ENCODE results near the gene ELP4. TPM values are rescaled to one million over a fixed set of nuclear protein-coding genes. Genes with fewer than 3 reads are reported as not detected.

ELP4 gene
- polyA plus RNA-seq, 2 of the 4 experiments (the other 2 are of a cell fraction) = 16.9 to 26.0 TPM

DNA sequence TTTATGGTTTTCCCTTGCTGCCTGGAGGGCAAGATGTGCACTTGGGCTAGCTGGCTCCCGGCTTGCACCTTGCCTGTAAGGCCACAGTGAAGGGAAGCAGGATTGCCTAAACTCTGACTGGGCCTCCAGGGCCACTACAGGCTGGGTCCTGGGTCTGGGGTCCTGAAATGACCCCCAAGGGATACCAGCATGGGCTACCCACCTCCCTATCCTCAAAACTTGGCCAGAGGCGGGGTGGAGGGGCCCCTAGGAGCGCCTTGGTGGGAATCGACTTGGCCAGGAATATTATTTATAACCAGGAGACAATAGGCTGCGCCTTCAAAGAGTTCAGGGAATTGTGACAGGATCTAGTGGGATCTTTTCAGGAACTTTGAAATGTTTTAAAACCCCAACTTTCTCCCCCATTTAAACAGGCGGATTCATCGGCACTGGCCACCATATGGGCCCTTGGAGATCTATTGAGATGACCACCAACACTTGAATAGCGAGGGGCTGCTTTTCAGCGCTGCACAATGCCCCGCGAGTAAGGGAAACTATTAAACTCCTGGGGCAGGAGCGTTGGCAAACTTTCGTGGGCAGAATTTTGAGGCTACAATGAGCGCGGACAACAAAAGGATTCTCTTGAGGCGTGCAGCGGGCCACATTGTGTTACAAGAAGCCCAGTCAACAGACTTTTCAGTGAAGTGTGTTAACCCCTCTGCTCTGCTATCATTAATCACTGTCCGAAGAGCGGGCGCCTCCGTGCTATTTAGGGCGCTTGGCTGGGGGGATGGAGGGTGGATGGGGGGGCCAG, 286.3 kb downstream of the ELP4 start (continued):
- TF ChIP-seq, protein P1, sequence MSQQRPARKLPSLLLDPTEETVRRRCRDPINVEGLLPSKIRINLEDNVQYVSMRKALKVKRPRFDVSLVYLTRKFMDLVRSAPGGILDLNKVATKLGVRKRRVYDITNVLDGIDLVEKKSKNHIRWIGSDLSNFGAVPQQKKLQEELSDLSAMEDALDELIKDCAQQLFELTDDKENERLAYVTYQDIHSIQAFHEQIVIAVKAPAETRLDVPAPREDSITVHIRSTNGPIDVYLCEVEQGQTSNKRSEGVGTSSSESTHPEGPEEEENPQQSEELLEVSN (IDR thresholded peaks at IDR 0.05; ENCODE audit: borderline replicate concordance, low read depth) = no peak

DNA sequence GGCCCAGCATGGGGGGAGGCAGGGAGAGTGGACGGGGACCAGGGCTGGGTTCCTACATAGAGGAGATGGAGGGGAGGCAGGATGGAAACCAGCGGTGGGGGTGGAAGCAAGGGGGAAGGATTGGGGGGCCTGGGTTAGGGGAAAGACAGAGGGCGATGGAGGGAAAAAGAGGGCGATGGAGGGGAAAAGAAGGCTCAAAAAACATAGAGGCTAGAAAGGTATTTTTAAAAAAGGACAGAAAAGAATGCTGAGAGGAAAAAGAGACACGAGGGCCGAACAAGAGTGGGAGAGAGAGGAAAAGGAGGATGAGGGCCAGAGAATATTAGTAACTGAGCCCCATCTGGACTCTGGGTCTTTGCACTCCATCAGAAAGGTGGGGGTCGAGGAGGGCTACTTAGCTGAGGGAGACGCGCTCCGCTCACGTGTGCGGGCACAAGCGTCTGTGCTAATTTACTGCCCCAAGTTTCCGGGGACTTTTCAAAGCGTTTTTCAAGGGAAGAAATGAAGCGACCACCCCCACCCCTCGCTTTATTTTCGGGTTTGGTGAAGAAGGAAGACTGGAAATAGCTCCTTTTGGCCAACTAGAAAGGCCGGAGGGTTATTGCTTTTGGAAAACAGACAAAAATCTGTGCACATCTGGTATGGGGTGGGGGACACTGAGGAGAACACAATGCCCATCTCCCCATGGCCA, 287.1 kb downstream of the ELP4 start:
- CTCF ChIA-PET = no interaction called here
- TF ChIP-seq CEBPB (IDR thresholded peaks at IDR 0.05) (no peak), FOXS1 (CRISPR knock-in tag; IDR thresholded peaks at IDR 0.05) (no peak), RNF2 (IDR thresholded peaks at IDR 0.05; ENCODE audit: borderline replicate concordance, low read depth) (no peak), ZSCAN20 (CRISPR knock-in tag; IDR thresholded peaks at IDR 0.05) (no peak), EHF (CRISPR knock-in tag; IDR thresholded peaks at IDR 0.05) (no peak), KDM1A (IDR thresholded peaks at IDR 0.05; ENCODE audit: low read depth) (no peak)
- TF ChIP-seq, protein P2, sequence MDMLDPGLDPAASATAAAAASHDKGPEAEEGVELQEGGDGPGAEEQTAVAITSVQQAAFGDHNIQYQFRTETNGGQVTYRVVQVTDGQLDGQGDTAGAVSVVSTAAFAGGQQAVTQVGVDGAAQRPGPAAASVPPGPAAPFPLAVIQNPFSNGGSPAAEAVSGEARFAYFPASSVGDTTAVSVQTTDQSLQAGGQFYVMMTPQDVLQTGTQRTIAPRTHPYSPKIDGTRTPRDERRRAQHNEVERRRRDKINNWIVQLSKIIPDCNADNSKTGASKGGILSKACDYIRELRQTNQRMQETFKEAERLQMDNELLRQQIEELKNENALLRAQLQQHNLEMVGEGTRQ (IDR thresholded peaks at IDR 0.05) = no peak
- no peak overlapping the region for H3K27ac ChIP-seq
- POLR2A ChIA-PET = no interaction called here
- H3K4me2 ChIP-seq = no peak overlapping the region
- H3K4me3 ChIP-seq = no peak overlapping the region
- DNase-seq (ENCODE audit: low read depth in 1 of 2, low spot score in 1 of 2) (no peak), ATAC-seq (no peak), FAIRE-seq (no peak)
- H3K9me3 ChIP-seq = no peaks in the 10 kb centered on the region
- H3K4me1 ChIP-seq = no peaks in the 10 kb centered on the region
- 70% methylated on average over 18 of the region's 19 CpGs for WGBS (ENCODE audit: missing lambda C conversion rate)

DNA sequence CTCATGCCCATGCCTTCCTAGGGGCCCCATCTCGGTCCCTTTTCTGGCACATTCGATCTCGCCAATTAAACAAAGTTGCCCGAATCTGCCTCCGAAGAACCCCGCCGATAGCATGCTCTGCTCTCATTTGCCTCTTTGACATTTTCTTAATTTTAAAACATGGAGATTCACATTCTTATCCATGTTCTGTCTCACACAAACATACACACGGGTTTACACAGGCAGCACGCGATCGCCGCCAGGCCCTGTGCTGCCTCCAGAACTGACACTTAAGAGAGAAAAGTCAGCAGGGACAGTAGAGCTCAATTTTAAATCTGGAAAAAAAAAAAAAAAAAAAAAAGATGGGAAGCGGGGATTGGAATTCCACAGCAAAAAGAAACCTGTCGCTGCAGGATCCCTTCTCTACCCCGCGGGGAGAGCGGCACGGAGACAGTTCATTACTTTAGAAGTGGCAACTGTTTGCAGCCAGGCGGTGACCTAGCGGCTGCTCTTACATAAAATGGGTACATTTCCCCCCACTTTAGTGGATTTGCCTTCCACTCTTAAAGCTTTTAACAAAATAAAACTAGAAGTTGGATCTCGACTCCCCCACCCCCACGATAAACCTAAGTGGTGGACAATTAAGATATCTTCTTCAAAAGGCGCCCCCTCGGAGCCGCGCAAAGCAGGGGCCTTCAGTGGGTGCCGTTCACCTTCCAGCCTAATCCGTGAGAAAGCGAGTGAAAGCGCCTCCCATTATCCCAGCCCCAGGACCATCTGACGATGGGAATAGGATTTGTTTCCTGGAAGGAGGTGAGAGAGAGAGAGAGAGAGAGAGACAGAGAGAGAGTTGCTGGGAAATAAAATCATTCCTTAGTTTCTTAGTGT, 287.9 kb downstream of the ELP4 start:
- no peak for ATAC-seq
- CTCF ChIA-PET = no interaction called here
- no peak overlapping the region for H3K4me2 ChIP-seq

More for the DNA sequence above, 287.9 kb downstream of the ELP4 start:
- POLR2A ChIA-PET = no interaction called here
- 81% methylated on average over 31 of the region's 31 CpGs for WGBS (ENCODE audit: missing lambda C conversion rate)
- H3K27ac ChIP-seq = no peak overlapping the region
- H3K4me3 ChIP-seq = no peak overlapping the region
- TF ChIP-seq POLR2A (IDR thresholded peaks at IDR 0.05; ENCODE audit: low read length) (no peak), RAD21 (conservative IDR thresholded peaks at IDR 0.05 in 1 of 2, IDR thresholded peaks at IDR 0.05 in 1 of 2) (no peak), EP300 (IDR thresholded peaks at IDR 0.05) (no peak), ELK1 (IDR thresholded peaks at IDR 0.05; ENCODE audit: low read depth, low read length) (no peak), JUNB (IDR thresholded peaks at IDR 0.05) (no peak)
- TF ChIP-seq, protein P3, sequence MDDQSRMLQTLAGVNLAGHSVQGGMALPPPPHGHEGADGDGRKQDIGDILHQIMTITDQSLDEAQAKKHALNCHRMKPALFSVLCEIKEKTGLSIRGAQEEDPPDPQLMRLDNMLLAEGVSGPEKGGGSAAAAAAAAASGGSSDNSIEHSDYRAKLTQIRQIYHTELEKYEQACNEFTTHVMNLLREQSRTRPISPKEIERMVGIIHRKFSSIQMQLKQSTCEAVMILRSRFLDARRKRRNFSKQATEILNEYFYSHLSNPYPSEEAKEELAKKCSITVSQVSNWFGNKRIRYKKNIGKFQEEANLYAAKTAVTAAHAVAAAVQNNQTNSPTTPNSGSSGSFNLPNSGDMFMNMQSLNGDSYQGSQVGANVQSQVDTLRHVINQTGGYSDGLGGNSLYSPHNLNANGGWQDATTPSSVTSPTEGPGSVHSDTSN (IDR thresholded peaks at IDR 0.05) = no peak
- TF ChIP-seq, protein P4, sequence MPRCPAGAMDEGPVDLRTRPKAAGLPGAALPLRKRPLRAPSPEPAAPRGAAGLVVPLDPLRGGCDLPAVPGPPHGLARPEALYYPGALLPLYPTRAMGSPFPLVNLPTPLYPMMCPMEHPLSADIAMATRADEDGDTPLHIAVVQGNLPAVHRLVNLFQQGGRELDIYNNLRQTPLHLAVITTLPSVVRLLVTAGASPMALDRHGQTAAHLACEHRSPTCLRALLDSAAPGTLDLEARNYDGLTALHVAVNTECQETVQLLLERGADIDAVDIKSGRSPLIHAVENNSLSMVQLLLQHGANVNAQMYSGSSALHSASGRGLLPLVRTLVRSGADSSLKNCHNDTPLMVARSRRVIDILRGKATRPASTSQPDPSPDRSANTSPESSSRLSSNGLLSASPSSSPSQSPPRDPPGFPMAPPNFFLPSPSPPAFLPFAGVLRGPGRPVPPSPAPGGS (IDR thresholded peaks at IDR 0.05) = no peak
- TF ChIP-seq, protein P5, sequence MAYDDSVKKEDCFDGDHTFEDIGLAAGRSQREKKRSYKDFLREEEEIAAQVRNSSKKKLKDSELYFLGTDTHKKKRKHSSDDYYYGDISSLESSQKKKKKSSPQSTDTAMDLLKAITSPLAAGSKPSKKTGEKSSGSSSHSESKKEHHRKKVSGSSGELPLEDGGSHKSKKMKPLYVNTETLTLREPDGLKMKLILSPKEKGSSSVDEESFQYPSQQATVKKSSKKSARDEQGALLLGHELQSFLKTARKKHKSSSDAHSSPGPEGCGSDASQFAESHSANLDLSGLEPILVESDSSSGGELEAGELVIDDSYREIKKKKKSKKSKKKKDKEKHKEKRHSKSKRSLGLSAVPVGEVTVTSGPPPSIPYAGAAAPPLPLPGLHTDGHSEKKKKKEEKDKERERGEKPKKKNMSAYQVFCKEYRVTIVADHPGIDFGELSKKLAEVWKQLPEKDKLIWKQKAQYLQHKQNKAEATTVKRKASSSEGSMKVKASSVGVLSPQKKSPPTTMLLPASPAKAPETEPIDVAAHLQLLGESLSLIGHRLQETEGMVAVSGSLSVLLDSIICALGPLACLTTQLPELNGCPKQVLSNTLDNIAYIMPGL (CRISPR knock-in tag; IDR thresholded peaks at IDR 0.05; ENCODE audit: borderline replicate concordance) = no peak
- TF ChIP-seq, protein P6, sequence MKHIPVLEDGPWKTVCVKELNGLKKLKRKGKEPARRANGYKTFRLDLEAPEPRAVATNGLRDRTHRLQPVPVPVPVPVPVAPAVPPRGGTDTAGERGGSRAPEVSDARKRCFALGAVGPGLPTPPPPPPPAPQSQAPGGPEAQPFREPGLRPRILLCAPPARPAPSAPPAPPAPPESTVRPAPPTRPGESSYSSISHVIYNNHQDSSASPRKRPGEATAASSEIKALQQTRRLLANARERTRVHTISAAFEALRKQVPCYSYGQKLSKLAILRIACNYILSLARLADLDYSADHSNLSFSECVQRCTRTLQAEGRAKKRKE (CRISPR knock-in tag; IDR thresholded peaks at IDR 0.05; ENCODE audit: low read depth) = no peak
- no peaks in the 10 kb centered on the region for H3K4me1 ChIP-seq
- DNase-seq (ENCODE audit: low read depth in 1 of 2, low spot score in 1 of 2) = no peak
- FAIRE-seq = no peak
- no peaks in the 10 kb centered on the region for H3K9me3 ChIP-seq

Measured in A549 (cell line).